Lower leg skin (tissue), 4 donors: ENCODE data around the gene UFD1. TPM values are rescaled to one million over a fixed set of nuclear protein-coding genes. Genes with fewer than 3 reads are reported as not detected.

ENCODE experiments used
- DNase-seq, 2 donors: peaks; one replicate each; pipeline ENCODE4 v3.0.0-alpha.2; 2019; ENCODE audit warnings: low spot score in 2 of 2
- H3K4me3 ChIP-seq: fragments of 200-600 bp; sonication (generic); 2 replicates; pipeline ENCODE4 v1.5.1; 2017; ENCODE audit warnings: mild to moderate bottlenecking, low read depth; ENCODE audit not compliant: poor library complexity, severe bottlenecking
- CTCF ChIP-seq, 3 donors: fragments of 450-650 bp; IDR thresholded peaks; one replicate each; pipeline ENCODE4 v1.5.1; 2016; ENCODE audit warnings: antibody characterized with exemption in 3 of 3, mild to moderate bottlenecking in 3 of 3, moderate library complexity in 2 of 3
- POLR2A ChIP-seq, 2 donors: fragments of 450-650 bp; IDR thresholded peaks; one replicate each; pipeline ENCODE4 v1.6.1; 2016 to 2017; ENCODE audit warnings: antibody characterized with exemption in 2 of 2, mild to moderate bottlenecking in 1 of 2, moderate library complexity in 1 of 2
- WGBS, 2 donors: methylation state at CpG; one replicate each; pipeline ENCODE4 v1.1.5; 2018; 5-methylcytosine and 5-hydroxymethylcytosine counted together
- intact Hi-C: fragments of 100-400 bp; cut with DNase I; formaldehyde crosslinking; loops from one replicate; pipeline ENCODE4 v1.15.0; 2023; ENCODE audit warnings: low total_unique reads
- total RNA-seq, 4 donors: library from RNA; depleted of rRNA; stranded (reverse); fragments of >200 nt; gene quantifications; one replicate each; pipeline ENCODE4 v1.1.0, GENCODE V29; 2016

The UFD1 gene
- total RNA-seq, 4 donors from 2014 or later: 21.9 to 40.9 (median 34.5) TPM

GRCh38 chr22:19410941-19411689 is 67.9 kb downstream of the UFD1 start:
- 95 to 96% methylated on average over 6 of the region's 6 CpGs for WGBS, 2 donors
- no peak overlapping the region for H3K4me3 ChIP-seq
- no peak for TF ChIP-seq POLR2A (IDR thresholded peaks at IDR 0.05)
- TF ChIP-seq CTCF (IDR thresholded peaks at IDR 0.05): no peak
- intact Hi-C loops: no loop called here
- no peak for DNase-seq

- TF ChIP-seq POLR2A (IDR thresholded peaks at IDR 0.05) (no peak), CTCF (IDR thresholded peaks at IDR 0.05) (no peak)
- 84 to 87% methylated on average over 16 of the region's 16 CpGs for WGBS, 2 donors
- H3K4me3 ChIP-seq: no peak overlapping the region
- intact Hi-C loops: no loop called here
- no peak for DNase-seq
Observed at GRCh38 chr22:19407649-19408606, 71.1 kb downstream of the UFD1 start.

- TF ChIP-seq POLR2A (IDR thresholded peaks at IDR 0.05): no peak
- no peak for TF ChIP-seq CTCF (IDR thresholded peaks at IDR 0.05)
- WGBS, 2 donors: 90 to 92% methylated on average over 4 of the region's 4 CpGs
- DNase-seq: no peak
- intact Hi-C loops: no loop called here
- H3K4me3 ChIP-seq: no peak overlapping the region
Observed at GRCh38 chr22:19406846-19407245, 72.1 kb downstream of the UFD1 start.

GRCh38 chr22:19406281-19406811 is 72.6 kb downstream of the UFD1 start:
- intact Hi-C loops: no loop called here
- 89 to 92% methylated on average over 3 of the region's 3 CpGs for WGBS, 2 donors
- no peak for TF ChIP-seq CTCF (IDR thresholded peaks at IDR 0.05)
- TF ChIP-seq POLR2A (IDR thresholded peaks at IDR 0.05): no peak

GRCh38 chr22:19405652-19406051 is 73.3 kb downstream of the UFD1 start:
- no peak overlapping the region for H3K4me3 ChIP-seq
- no peak for DNase-seq
- 92 to 98% methylated on average over 8 of the region's 8 CpGs for WGBS, 2 donors
- intact Hi-C loops: no loop called here
- TF ChIP-seq CTCF (IDR thresholded peaks at IDR 0.05) (no peak), POLR2A (IDR thresholded peaks at IDR 0.05) (no peak)

More at GRCh38 chr22:19406281-19406811, 72.6 kb downstream of the UFD1 start:
- no peak overlapping the region for H3K4me3 ChIP-seq
- DNase-seq: no peak
